ENCODE measurements around the gene SMYD3.

Gene SMYD3

GRCh38 chr1:246267426-246267825 is 239.7 kb downstream of the SMYD3 start:
- DNase-seq: no peak

GRCh38 chr1:246265481-246265880 is 241.6 kb downstream of the SMYD3 start:
- DNase-seq: no peak

DNA sequence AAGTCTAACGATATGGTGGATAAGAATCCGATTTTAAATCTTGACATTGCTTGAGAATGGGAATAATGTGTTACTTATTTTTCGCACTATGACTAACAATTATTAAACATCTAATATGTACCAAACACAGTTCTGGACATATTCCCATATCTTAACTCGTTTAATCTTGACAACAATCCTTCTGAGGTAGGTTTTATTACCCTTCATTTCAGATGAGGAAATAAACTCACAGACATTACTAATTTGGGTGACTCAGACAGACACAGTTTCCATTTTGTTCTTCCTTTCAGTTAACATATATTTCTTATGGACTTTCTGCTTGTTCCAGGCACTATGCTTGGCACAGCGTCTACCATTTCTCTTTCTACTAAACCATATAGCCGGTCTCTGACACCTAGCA is 244.8 kb downstream of the SMYD3 start:
- no peak for DNase-seq

DNA sequence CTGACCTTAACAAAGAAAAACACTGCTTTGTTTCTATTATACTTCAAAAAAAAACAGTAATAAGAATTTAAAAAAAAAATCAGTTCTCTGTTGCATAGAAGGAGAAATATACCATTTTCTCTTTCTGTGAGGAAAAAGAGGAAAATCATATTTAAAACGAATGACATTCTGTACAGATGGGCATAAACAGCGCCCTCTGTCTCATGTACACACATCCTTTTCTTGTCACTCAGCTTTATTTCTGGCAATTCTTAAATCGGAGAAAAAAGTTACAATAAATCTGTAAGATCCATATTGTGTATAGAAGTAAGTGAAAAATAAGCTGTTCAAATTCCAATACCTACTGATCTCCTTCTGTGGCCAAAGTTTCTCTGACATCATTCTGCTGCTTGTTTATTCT is 245.4 kb downstream of the SMYD3 start:
- no peak for DNase-seq

DNA sequence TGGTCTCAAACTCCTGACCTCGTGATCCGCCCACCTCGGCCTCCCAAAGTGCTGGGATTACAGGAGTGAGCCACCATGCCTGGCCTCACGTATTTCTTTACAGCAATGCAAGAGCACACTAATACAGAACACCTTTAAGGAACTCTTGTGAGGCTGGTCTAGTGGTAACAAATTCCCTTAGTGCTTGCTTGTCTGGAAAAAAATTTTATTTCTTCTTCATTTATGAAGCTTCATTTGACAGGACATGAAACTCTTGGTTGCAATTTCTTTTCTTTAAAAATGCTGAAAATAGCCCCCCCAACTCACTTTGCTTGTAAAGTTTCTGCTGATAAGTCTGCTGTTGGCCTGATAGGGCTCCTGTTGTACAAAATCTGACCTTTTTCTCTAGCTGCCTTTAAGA is 248.8 kb downstream of the SMYD3 start:
- no peak for DNase-seq

GRCh38 chr1:246255773-246256172 is 251.3 kb downstream of the SMYD3 start:
- no peak for DNase-seq

- DNase-seq: no peak
These were observed 252.2 kb downstream of the SMYD3 start for GRCh38 chr1:246254854-246255253.

- no peak for DNase-seq
These were observed 260.6 kb downstream of the SMYD3 start for GRCh38 chr1:246246430-246246829.

- no peak for DNase-seq
These were observed 261.5 kb downstream of the SMYD3 start for GRCh38 chr1:246245541-246245940.

DNA sequence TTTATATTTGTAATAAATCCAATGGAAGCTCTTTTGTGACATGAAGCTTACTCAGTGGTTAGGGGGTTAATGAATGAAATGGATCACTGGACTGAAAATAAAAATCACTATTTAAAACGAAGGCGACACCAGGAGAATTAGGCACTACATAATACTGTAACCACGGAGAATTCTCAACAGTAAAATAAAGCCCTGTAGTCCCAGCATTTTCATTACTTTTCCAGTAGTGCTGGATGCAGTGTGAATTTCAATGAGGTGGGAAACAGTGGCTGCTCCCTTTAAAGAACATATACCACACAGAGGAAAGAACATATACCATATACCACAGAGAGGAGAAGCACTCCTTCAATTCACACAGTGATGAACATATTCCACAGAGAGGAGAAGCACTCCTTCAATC is 275.0 kb downstream of the SMYD3 start:
- DNase-seq: no peak

- no peak for DNase-seq
These were observed 281.0 kb downstream of the SMYD3 start for GRCh38 chr1:246226041-246226440.

DNA sequence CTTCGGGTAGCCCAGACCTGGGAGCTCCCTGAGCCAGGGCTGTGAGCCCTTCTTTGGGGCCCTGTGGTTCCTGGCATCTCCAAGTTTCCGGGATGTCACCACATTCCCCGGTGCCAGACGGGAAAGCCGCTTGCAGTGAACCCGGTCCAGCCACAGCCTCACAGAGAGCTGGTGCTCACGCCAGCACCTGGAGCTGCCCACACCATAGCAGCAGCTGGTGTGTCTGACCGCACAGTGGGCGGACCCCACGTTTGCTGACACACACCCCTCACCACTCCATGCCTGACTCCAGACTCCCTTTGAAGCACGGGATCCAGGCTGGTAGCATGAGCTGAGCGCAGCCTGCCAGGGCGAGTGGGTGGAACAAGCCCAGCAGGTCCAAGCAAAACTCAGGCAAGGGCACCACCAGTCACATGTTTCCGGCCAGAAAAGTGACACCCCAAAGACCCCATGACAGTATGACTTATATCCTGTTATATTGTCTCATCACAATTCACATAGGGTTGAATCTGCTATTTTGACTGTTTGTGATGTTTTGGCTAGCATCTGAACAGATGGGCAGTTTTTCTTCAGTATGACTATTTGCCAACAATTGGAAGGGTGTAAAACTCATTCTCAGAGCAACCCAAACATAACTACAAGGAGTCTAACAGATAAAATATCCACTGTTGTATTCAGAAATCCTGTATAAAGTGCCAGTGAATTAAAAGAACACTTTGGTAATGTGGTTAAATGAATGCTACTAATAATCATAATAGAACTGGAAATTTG is 285.4 kb downstream of the SMYD3 start:
- no peak for DNase-seq

- no peak for DNase-seq
These were observed 286.5 kb downstream of the SMYD3 start for GRCh38 chr1:246220495-246221065.

DNA sequence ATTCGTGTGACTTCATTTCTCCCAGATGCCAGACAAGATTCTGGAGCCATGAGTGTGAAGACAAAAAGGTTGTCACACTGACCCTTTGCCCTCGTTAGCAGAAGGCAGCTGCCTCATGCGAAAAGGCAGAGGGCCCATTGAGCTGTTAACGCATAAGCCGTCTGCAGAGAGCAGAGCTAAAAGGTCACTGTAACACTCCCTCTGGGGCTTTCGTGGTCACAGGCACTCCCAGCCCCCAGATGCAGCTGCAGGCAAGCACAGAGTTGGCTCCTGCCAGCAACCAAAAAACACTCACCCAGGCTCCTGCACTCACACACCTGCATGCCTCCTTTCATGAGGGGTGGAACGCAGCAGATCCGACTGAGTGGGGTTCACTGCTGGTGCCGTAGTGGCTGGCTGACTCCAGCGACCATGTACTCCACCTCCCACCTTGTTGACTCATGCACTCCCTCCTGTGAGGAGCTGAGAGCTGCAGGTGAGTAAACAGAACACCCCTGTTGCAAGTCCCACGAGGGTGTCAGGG is 287.5 kb downstream of the SMYD3 start:
- DNase-seq: no peak

GRCh38 chr1:246218686-246219085 is 288.4 kb downstream of the SMYD3 start:
- DNase-seq: no peak

DNA sequence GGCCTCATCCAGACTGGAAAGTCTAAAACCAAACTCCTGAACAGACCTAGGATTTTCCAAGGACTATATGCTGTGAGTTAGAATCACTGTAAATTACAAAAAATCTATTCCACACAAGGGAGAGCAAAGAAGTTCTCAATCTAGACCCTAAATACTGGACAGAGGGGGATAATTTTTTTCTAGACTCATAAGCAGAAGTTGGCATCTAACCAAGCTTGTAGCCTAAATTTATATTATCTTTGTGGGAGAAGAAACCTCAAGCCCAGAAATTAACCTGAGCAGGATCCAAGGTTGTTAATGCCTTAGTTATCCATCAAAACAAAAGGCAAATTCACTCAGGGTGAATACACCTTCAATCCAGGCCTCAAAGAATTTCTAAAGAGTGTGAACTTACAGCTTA is 290.2 kb downstream of the SMYD3 start:
- DNase-seq: no peak

GRCh38 chr1:246215510-246215903 is 291.6 kb downstream of the SMYD3 start:
- no peak for DNase-seq

- no peak for DNase-seq
These were observed 292.2 kb downstream of the SMYD3 start for GRCh38 chr1:246214708-246215509.

GRCh38 chr1:246213947-246214346 is 293.1 kb downstream of the SMYD3 start:
- no peak for DNase-seq

DNA sequence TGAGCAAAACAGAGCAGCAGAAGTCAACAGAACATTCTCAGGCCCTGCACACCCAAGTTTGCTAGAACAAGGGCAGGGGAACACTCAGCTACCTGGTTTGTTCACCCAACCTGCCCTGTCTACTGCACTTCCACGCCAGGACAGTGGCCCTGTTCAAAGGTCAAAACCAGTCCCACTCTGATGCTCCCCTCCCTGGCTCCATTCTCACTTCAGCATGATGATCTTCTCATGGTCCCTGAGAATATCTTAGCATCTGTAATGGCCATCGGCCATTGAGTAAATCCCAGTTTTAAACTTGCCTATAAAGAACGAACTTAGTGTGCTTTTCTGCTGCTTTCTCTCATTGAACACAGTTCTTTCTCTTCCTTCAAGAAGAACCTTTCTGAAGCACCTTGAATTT is 293.6 kb downstream of the SMYD3 start:
- DNase-seq: no peak

- no peak for DNase-seq
These were observed 294.0 kb downstream of the SMYD3 start for GRCh38 chr1:246213036-246213435.

- no peak for DNase-seq
These were observed 295.1 kb downstream of the SMYD3 start for GRCh38 chr1:246212013-246212412.

DNA sequence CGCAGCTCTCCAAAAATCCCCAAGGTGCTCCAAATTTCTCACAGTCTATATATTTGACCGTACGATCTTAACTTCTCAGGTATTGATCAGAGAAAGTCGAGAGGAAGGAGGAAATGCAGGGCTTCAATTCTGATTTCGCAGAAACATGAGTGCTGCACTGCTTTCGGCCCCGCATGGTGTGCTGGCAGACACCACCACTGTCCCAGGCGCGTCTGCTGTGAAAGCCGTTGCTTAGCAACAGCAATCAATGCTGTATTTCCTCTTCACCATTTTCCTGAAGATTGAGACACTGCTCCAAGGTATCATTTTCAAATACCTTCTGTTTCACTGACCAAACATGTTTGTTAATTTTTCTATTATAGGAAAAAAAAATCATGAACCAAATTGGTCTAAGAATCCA is 296.3 kb downstream of the SMYD3 start:
- no peak for DNase-seq

DNA sequence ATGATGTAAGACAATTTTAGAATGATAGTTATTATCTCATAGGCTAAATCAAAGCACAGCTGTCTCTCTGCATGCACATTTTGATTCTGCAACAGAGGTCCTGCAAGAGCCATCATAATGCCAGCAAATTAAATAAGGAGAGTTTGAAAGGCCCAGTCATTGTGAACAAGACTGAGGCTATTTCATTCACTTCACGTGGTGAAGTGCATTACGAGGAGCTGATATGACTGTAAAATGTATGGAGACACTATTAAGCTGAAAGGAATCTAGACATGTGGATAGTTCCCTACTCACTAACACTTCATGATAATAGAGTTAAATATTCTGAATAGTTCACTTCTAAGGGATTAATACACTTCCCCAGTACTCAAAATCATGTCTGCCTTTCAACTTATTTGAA is 299.0 kb downstream of the SMYD3 start:
- no peak for DNase-seq

All from kidney glomerular epithelial cell (primary cell).